ENCODE data around the gene SLIT3. TPM values are rescaled to one million over a fixed set of nuclear protein-coding genes. Genes with fewer than 3 reads are reported as not detected.
"Not testable (repeated sequence)": the region's sequence is repeated elsewhere in the genome, so short reads cannot be mapped to it uniquely, and the experiment has no call there.

The SLIT3 gene
- total RNA-seq, 1 experiment from 2014 or later = 0.44 TPM

DNA sequence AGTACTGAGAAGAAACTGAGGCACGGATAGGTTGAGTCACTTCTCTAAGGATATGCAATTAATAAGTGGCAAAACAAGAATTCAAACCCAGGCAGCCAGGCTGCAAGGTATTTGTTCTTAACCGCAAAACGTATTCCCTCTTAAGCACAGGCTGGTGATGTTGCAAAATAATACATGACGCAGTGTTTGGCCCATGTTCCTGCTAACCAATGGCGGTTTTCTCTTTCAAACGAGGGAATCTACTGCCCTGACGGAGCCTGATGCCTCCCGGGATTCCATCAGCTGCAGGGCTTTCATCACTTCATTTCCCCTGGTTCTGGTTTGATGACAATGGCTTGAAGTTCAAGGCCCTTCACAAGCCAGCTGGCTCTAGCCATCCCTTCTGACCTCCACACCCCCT is 154.8 kb downstream of the SLIT3 start:
- H3K36me3 ChIP-seq (ENCODE audit: low read depth, low read length) = no peaks in the 10 kb centered on the region
- H3K4me2 ChIP-seq (ENCODE audit: low read length) = no peak overlapping the region
- no peaks in the 10 kb centered on the region for H3K79me2 ChIP-seq (ENCODE audit: low read length)
- intact Hi-C loops (cut with micrococcal nuclease) = no loop called here
- CTCF ChIA-PET = no interaction called here
- DNase-seq (no peak), ATAC-seq (no peak)
- H2AFZ ChIP-seq (ENCODE audit: low read length) = no peak overlapping the region
- no peak overlapping the region for H3K9ac ChIP-seq (ENCODE audit: low read length)
- BruUV-seq (replicated peaks) = no TSS peak
- H3K27ac ChIP-seq (ENCODE audit: low read length) = no peak overlapping the region
- POLR2A ChIA-PET (ENCODE audit: unreplicated experiment) = no interaction called here
- H3K9me3 ChIP-seq (ENCODE audit: low read length) = no peaks in the 10 kb centered on the region
- H4K20me1 ChIP-seq (ENCODE audit: low read length) = no peaks in the 10 kb centered on the region
- TF ChIP-seq EZH2 (IDR thresholded peaks at IDR 0.05; ENCODE audit: low read length, unreplicated experiment) (no peak), EZH2phosphoT487 (IDR thresholded peaks at IDR 0.05; ENCODE audit: borderline replicate concordance, low read length) (no peak)
- TF ChIP-seq, protein P1, sequence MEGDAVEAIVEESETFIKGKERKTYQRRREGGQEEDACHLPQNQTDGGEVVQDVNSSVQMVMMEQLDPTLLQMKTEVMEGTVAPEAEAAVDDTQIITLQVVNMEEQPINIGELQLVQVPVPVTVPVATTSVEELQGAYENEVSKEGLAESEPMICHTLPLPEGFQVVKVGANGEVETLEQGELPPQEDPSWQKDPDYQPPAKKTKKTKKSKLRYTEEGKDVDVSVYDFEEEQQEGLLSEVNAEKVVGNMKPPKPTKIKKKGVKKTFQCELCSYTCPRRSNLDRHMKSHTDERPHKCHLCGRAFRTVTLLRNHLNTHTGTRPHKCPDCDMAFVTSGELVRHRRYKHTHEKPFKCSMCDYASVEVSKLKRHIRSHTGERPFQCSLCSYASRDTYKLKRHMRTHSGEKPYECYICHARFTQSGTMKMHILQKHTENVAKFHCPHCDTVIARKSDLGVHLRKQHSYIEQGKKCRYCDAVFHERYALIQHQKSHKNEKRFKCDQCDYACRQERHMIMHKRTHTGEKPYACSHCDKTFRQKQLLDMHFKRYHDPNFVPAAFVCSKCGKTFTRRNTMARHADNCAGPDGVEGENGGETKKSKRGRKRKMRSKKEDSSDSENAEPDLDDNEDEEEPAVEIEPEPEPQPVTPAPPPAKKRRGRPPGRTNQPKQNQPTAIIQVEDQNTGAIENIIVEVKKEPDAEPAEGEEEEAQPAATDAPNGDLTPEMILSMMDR (conservative IDR thresholded peaks at IDR 0.05; ENCODE audit: low read depth, low read length) = no peak
- H3K4me3 ChIP-seq (ENCODE audit: low read length) = no peak overlapping the region
- peaks cover 34% of the 10 kb centered on the region for H3K27me3 ChIP-seq (ENCODE audit: low read length)
- H3K9me2 ChIP-seq (replicated peaks; ENCODE audit: low read length) = no peaks in the 10 kb centered on the region
- H3K4me1 ChIP-seq (ENCODE audit: insufficient read depth, low read length) = no peaks in the 10 kb centered on the region
- no peaks in the 10 kb centered on the region for H3F3A ChIP-seq (ENCODE audit: low read length, unreplicated experiment)

DNA sequence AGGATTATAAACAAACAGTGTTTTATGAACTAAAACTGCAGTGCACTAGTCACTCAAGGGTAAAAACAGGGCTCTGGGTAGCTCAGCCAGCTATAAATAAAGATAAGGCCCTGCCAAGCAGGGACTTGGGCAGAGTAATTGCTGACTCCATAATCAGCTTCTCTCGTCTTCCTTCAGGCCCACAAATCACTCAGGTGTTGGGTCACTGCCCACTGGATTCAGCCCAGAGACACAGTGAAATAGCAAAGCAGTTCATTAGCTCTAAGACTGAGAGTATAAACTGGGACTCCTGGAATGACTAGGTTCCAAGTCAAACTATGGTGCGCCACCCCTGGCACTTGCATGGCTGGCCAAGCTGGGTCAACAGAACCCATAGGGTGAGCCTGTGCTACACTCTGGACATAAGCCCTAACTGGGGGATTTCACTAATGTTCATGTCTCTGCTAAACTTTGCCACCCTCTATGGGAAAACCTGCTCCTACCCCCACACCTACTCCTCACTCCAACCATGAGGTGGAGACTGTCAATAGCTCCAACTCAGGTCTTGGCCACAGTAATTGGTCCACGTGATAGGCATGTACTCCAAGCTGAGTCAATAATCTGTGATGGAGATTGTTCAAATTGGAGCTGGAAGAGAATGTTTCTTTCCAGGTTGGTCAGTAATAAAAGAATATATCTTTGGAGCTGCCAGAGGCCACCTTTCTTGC is 158.5 kb downstream of the SLIT3 start:
- ChIA-PET POLR2A (ENCODE audit: unreplicated experiment) (no interaction called here), CTCF (no interaction called here)
- Histone ChIP-seq H3K9me2 (replicated peaks; ENCODE audit: low read length) (no peaks in the 10 kb centered on the region), H3K9me3 (ENCODE audit: low read length) (no peaks in the 10 kb centered on the region), H3K9ac (ENCODE audit: low read length) (no peak overlapping the region), H3F3A (ENCODE audit: low read length, unreplicated experiment) (no peaks in the 10 kb centered on the region), H3K4me2 (ENCODE audit: low read length) (no peak overlapping the region), H3K36me3 (ENCODE audit: low read depth, low read length) (no peaks in the 10 kb centered on the region), H3K27ac (ENCODE audit: low read length) (no peak overlapping the region), H2AFZ (ENCODE audit: low read length) (no peak overlapping the region), H3K79me2 (ENCODE audit: low read length) (no peaks in the 10 kb centered on the region), H3K4me1 (ENCODE audit: insufficient read depth, low read length) (peaks cover 10% of the 10 kb centered on the region), H4K20me1 (ENCODE audit: low read length) (no peaks in the 10 kb centered on the region), H3K4me3 (ENCODE audit: low read length) (no peak overlapping the region), H3K27me3 (ENCODE audit: low read length) (peaks cover 28% of the 10 kb centered on the region)
- no TSS peak for BruUV-seq (replicated peaks)
- intact Hi-C loops (cut with micrococcal nuclease) = no loop called here
- no peak for ATAC-seq
- TF ChIP-seq, protein P1 (conservative IDR thresholded peaks at IDR 0.05; ENCODE audit: low read depth, low read length) = no peak
- no peak for TF ChIP-seq EZH2 (IDR thresholded peaks at IDR 0.05; ENCODE audit: low read length, unreplicated experiment)
- no peak for TF ChIP-seq EZH2phosphoT487 (IDR thresholded peaks at IDR 0.05; ENCODE audit: borderline replicate concordance, low read length)
- no peak for DNase-seq

GRCh38 chr5:169140215-169140614 is 160.7 kb downstream of the SLIT3 start:
- H3K27ac ChIP-seq (ENCODE audit: low read length) = peak overlapping the region; percentile 24; the same call in 1 of the 2 replicates
- POLR2A ChIA-PET (ENCODE audit: unreplicated experiment); H3K9ac ChIP-seq (ENCODE audit: low read length); H3K9me2 ChIP-seq (replicated peaks; ENCODE audit: low read length); CTCF ChIA-PET; H3K4me3 ChIP-seq (ENCODE audit: low read length); DNase-seq; BruUV-seq (replicated peaks); H3K4me1 ChIP-seq (ENCODE audit: insufficient read depth, low read length); H3F3A ChIP-seq (ENCODE audit: low read length, unreplicated experiment); H3K9me3 ChIP-seq (ENCODE audit: low read length); intact Hi-C loops (cut with micrococcal nuclease); H3K4me2 ChIP-seq (ENCODE audit: low read length); ATAC-seq; H3K79me2 ChIP-seq (ENCODE audit: low read length); H2AFZ ChIP-seq (ENCODE audit: low read length); H3K36me3 ChIP-seq (ENCODE audit: low read depth, low read length); H4K20me1 ChIP-seq (ENCODE audit: low read length): not testable (repeated sequence)
- H3K27me3 ChIP-seq (ENCODE audit: low read length) = peaks cover 23% of the 10 kb centered on the region

Measured in PC-3 (cell line).